Fibroblast of skin of back (primary cell): ENCODE results near the gene SNAP91.

Source experiments
- DNase-seq: peaks from one replicate; pipeline ENCODE4 v3.0.0-alpha.2; 2013

Gene SNAP91

GRCh38 chr6:83536647-83537589 is 172.0 kb downstream of the SNAP91 start:
- DNase-seq, result no peak

- DNase-seq, result peak; percentile 37
These were observed 172.8 kb downstream of the SNAP91 start for GRCh38 chr6:83536034-83536646.

- DNase-seq, result peak; percentile 32
These were observed 190.0 kb downstream of the SNAP91 start for GRCh38 chr6:83518816-83519480.

GRCh38 chr6:83517500-83517899 is 191.4 kb downstream of the SNAP91 start:
- DNase-seq, result no peak

- DNase-seq, result peak; percentile 58
These were observed 193.9 kb downstream of the SNAP91 start for GRCh38 chr6:83514866-83515466.

GRCh38 chr6:83514466-83514865 is 194.4 kb downstream of the SNAP91 start:
- DNase-seq, result no peak

GRCh38 chr6:83511901-83512681 is 196.8 kb downstream of the SNAP91 start, which contains the start of gene PRSS35:
PRSS35 (plus strand) TSS chr6:83512534; CDS start chr6:83523442, 10,908 bp downstream.
- peak; percentile 55 for DNase-seq

- no peak for DNase-seq
These were observed 197.6 kb downstream of the SNAP91 start for GRCh38 chr6:83511266-83511665.

GRCh38 chr6:83510791-83511190 is 198.1 kb downstream of the SNAP91 start:
- no peak for DNase-seq

- DNase-seq, result peak; percentile 49
These were observed 199.5 kb downstream of the SNAP91 start for GRCh38 chr6:83509441-83509840.

- DNase-seq, result no peak
These were observed 203.5 kb downstream of the SNAP91 start for GRCh38 chr6:83505356-83505755.
